Ovary (tissue), 3 donors: ENCODE measurements around the gene SUMO3.

Experiments used
- CTCF ChIP-seq, 3 donors: fragments of 450-650 bp in 2 of 3; fragments of 200-600 bp in 1 of 3; IDR thresholded peaks; one replicate each; pipeline versions ENCODE4 v1.5.1 to v1.8.0; 2016 to 2022; ENCODE audit warnings: antibody characterized with exemption in 3 of 3, mild to moderate bottlenecking in 1 of 3
- POLR2A ChIP-seq: fragments of 450-650 bp; IDR thresholded peaks from one replicate; pipeline ENCODE4 v1.6.1; 2017; ENCODE audit warnings: antibody characterized with exemption, mild to moderate bottlenecking, moderate library complexity
- donor health status: DM: no; HTN: no; CAD: no.

GRCh38 chr21:44846485-44847260 lies 28.8 kb upstream of the SUMO3 start:
- TF ChIP-seq CTCF (IDR thresholded peaks at IDR 0.05) (no peak), POLR2A (no peak)
